ENCODE data around the gene FAM168B. TPM values are rescaled to one million over a fixed set of nuclear protein-coding genes. Genes with fewer than 3 reads are reported as not detected.
A peak's percentile ranks its signal among the peaks of the same experiment; 100 is the strongest.

The FAM168B gene
- total RNA-seq, 1 experiment from 2014 or later = 81.4 TPM

GRCh38 chr2:131077966-131078365 is 15.3 kb downstream of the FAM168B start:
- Histone ChIP-seq H3K4me1 (ENCODE audit: insufficient read depth, low read length) (peaks cover 4% of the 10 kb centered on the region; the same call in 1 of the 2 replicates), H3T11ph (ENCODE audit: low read length) (no peak overlapping the region), H4K5ac (ENCODE audit: insufficient read length, low read depth, low read length) (no peak overlapping the region), H2BK12ac (ENCODE audit: insufficient read length, low read depth, low read length) (no peak overlapping the region), H3K56ac (ENCODE audit: insufficient read length, low read depth, low read length) (no peak overlapping the region), H3K23ac (ENCODE audit: insufficient read length, low read depth, low read length) (no peak overlapping the region), H3K27ac (ENCODE audit: insufficient read length, low read depth, low read length) (no peak overlapping the region), H4K8ac (replicated peaks; ENCODE audit: insufficient read length, low read depth, low read length) (no peak overlapping the region), H3K4ac (ENCODE audit: low read depth, low read length) (no peak overlapping the region), H2BK120ac (ENCODE audit: low read depth, low read length, poor library complexity, severe bottlenecking) (no peak overlapping the region), H4K20me1 (ENCODE audit: control insufficient read depth, insufficient read depth, insufficient read length) (no peaks in the 10 kb centered on the region), H3K79me2 (ENCODE audit: insufficient read depth, low read length) (peaks cover 29% of the 10 kb centered on the region), H2BK20ac (ENCODE audit: low read depth, low read length, poor library complexity, severe bottlenecking) (no peak overlapping the region), H2BK5ac (ENCODE audit: insufficient read length, low read length) (no peak overlapping the region), H3K27me3 (ENCODE audit: insufficient read depth, low read length) (no peaks in the 10 kb centered on the region), H3K14ac (ENCODE audit: insufficient read depth, low read length) (no peak overlapping the region), H2BK15ac (ENCODE audit: low read depth, low read length) (no peak overlapping the region), H3K4me2 (ENCODE audit: insufficient read depth, insufficient read length, low read length) (no peak overlapping the region), H4K91ac (ENCODE audit: insufficient read length, low read depth, low read length) (no peak overlapping the region), H3K9me3 (ENCODE audit: control insufficient read depth, low read depth, low read length) (no peaks in the 10 kb centered on the region), H2AK5ac (ENCODE audit: insufficient read length, low read length) (no peak overlapping the region), H3K9ac (ENCODE audit: extremely low read depth, insufficient read length, low read length) (no peak overlapping the region), H3K18ac (ENCODE audit: insufficient read length, low read depth, low read length) (no peak overlapping the region), H2AFZ (ENCODE audit: low read length) (no peak overlapping the region), H3K23me2 (ENCODE audit: insufficient read length, low read depth, low read length, poor library complexity, severe bottlenecking) (no peaks in the 10 kb centered on the region), H3K79me1 (ENCODE audit: insufficient read depth, low read depth, low read length, poor library complexity, severe bottlenecking) (peaks cover 18% of the 10 kb centered on the region)
- Mint-ChIP-seq H3K27me3 (ENCODE audit: low read depth) (no peaks in the 10 kb centered on the region), H3K27ac (peak overlapping the region in 2 of 3 experiments; percentile 28 to 32; a peak in 3 of 7 replicates), H3K36me3 (ENCODE audit: insufficient read depth in 1 of 3, low read depth in 3 of 3) (peaks cover 63 to 92% (median 81%) of the 10 kb centered on the region in 3 experiments), H3K9me3 (no peaks in the 10 kb centered on the region), H3K4me3 (no peak overlapping the region), H3K4me1 (peaks cover 27% of the 10 kb centered on the region in 2 experiments)
- WGBS (ENCODE audit: extremely low coverage, insufficient read length, low lambda C conversion rate) = no CpG with 5 or more reads among the region's 3 CpGs
- no peak for TF ChIP-seq CTCF (conservative IDR thresholded peaks at IDR 0.05)
- no peak for DNase-seq

All from H9 (cell line).